Fibroblast of gingiva (primary cell): ENCODE measurements around the gene ABHD16B.
A peak's percentile ranks its signal among the peaks of the same experiment; 100 is the strongest.
"Not testable (repeated sequence)": the region's sequence is repeated elsewhere in the genome, so short reads cannot be mapped to it uniquely, and the experiment has no call there.

Experiments
- DNase-seq: peaks from one replicate; pipeline ENCODE4 v3.0.0-alpha.2; 2011; ENCODE audit warnings: low read depth

Gene ABHD16B

DNA sequence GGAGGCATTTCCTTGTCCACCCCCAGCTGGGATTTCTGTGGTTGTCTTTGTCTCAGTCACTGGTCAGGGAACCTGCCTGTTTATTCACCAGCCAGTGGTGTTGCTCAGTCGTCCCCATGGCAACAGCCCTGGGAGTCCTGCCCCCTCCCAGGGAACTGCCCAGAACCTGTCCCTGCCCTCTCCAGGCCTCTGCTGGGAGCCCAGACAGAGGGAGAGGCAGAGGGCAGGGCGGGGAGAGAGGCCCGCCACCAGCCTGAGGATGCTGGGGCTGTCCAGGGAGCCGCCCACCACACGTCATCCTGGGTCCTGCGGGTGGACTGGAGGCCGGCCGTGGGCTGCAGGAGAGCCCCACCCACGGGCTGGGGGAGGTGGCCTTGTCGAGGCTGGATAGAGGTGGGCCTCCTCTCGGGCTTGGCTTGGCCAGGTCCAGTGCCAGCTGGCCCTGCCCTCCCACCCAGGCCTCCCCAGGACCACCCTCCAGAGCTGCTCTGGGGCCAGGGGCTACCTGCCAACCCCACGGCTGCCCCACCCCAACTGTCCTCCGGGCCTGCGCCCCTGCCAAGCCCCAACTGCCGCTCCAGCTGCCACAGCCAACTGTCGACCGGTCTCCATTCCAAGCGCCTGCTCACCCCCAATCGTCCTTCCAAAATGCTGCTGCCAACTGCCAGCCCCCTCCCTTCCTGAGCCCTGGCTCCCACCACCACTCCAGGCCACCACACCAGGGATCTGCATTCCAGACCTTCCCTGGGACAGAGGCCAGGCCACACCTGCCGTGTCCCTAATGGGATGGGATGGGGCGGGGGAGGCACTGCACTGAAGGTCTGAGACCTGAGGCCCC is 26.1 kb upstream of the ABHD16B start:
- peak; percentile 92 for DNase-seq

- no peak for DNase-seq
Measured at GRCh38 chr20:63836458-63837344, 24.6 kb upstream of the ABHD16B start.

GRCh38 chr20:63837479-63837878 is 23.8 kb upstream of the ABHD16B start:
- DNase-seq = no peak

GRCh38 chr20:63839620-63840019 is 21.7 kb upstream of the ABHD16B start:
- DNase-seq = no peak

DNA sequence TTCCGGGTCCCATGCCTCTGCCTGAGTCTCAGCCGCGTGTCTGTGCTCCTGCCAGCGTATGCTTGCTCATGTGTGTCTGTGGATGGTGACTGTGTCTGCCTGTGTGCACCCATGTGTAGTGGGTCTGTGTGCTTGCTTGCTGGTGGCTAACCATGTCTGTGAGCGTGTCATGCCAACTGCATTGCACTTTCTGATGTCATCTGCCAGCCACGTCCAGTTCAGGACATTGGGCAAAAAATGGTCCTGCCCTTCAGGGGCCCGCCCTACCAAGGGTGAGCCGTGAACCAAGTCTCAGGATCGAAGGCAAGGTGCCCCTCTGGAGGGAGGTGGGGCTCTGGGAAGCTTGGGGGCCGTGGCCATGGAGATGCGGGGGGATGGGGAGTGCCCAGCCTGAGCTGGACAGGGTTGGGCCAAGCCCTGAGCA is 20.9 kb upstream of the ABHD16B start:
- no peak for DNase-seq

GRCh38 chr20:63842258-63842657 is 19.0 kb upstream of the ABHD16B start:
- no peak for DNase-seq

DNA sequence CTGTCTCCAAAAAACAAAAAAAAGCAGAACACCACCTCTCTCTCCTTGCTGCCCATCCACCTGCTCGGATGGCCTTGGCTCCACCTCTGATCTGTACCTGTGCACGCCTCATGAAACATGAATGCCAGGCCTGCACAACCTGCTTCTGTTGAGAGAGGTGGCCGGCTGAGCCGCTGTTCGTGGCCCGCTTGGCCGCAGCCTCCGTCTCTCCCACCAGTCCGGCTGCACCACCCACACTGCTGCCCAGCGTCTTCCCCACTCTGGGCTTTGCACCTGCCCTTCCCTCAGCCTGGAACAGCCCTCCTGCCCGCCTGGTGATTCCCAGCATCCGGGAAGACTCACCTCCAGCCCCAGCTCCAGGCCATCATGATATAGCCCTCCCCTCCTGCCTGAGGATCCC is 18.1 kb upstream of the ABHD16B start:
- no peak for DNase-seq

GRCh38 chr20:63843778-63844177 is 17.5 kb upstream of the ABHD16B start:
- no peak for DNase-seq

DNA sequence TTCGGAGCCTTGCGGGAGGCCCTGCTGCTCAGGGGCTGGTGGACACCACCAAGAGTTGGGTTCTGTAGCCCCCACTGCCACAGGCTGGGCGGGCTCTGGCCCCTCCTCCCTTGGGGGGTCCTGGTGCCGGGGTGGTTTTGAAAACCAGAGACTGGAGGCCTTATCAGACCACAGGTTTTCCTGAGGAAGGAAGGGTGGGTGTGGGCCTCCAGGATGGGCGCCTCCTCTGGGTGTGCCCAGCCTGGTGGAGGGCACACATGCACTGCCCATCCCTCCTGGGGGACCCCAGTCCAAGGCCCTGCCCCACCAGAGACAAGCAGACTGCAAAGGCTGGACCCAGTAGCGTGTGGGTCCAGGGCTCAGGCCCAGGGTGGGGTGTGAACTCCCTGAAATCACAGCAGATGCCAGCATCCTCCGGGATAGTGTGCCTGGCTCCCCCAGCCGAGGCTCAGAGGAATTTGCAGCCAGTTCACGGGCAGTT is 16.7 kb upstream of the ABHD16B start:
- DNase-seq = no peak

GRCh38 chr20:63846128-63846771 is 15.0 kb upstream of the ABHD16B start:
- no peak for DNase-seq

DNA sequence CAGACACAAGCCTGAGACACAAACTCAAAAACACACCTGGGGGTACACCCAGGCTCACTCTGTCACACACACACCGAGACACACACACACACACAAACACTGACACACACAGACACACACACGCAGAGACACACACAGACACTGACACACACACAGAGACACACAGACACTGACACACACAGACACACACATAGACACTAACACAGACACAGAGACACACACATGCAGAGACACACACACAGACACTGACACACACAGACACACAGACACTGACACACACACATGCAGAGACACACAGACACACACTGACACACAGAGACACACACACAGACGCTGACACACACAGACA is 14.4 kb upstream of the ABHD16B start:
- no peak for DNase-seq

GRCh38 chr20:63847237-63848002 is 13.9 kb upstream of the ABHD16B start:
- DNase-seq = no peak

- no peak for DNase-seq
Measured at GRCh38 chr20:63848003-63848911, 13.0 kb upstream of the ABHD16B start.

DNA sequence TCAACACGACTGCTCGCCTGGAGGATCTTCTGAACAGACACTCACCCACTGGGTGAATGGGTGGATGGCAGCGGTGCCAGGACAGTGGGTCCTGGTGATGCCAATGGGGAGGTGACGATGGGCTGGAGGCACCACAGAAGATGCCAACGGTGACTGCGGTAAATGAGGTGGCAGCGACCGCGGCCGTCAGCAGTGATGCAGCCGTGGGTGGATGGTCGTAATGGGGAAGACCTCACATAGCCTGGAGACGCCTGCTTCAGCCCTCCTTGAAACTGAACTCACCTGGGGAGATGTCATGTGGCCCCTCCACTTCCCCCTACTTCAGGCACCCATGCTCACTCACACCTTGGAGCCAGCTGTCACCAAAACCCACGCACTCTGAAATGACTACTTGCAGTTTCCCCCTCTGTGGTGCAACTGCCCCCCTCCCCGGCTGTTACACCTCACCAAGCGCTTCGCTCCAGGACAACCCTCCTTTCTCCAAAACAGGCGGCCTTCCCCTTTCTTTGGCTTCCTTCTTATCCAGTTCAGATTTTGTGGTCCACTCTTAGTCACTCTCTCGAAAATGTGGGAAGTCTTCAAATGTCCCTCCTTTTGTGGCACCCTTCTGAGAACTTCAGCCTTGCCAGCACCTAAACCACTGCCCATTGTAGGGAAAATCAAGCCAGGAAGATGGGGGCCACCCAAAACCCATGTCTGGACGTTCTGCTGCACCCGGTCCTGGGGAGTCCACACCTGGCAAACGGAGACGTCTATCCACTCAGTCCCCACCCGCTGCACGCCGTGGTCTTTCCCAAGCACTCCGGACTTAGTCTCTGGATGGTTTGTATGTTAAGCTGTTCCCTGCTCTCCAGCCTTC is 10.4 kb upstream of the ABHD16B start:
- no peak for DNase-seq

GRCh38 chr20:63851548-63851943 is 9.8 kb upstream of the ABHD16B start:
- not testable (repeated sequence) for DNase-seq

DNA sequence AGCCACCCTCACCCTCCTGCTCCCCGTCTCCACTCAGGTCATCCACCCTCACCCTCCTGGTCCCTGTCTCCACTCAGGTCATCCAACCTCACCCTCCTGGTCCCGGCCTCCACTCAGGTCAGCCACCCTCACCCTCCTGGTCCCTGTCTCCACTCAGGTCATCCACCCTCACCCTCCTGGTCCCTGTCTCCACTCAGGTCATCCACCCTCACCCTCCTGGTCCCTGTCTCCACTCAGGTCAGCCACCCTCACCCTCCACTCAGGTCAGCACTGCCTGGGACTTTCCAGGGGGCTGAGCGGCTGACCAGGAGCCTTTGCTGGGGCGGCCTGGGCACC is 7.6 kb upstream of the ABHD16B start:
- DNase-seq = not testable (repeated sequence)

- no peak for DNase-seq
Measured at GRCh38 chr20:63854069-63854765, 7.1 kb upstream of the ABHD16B start.

DNA sequence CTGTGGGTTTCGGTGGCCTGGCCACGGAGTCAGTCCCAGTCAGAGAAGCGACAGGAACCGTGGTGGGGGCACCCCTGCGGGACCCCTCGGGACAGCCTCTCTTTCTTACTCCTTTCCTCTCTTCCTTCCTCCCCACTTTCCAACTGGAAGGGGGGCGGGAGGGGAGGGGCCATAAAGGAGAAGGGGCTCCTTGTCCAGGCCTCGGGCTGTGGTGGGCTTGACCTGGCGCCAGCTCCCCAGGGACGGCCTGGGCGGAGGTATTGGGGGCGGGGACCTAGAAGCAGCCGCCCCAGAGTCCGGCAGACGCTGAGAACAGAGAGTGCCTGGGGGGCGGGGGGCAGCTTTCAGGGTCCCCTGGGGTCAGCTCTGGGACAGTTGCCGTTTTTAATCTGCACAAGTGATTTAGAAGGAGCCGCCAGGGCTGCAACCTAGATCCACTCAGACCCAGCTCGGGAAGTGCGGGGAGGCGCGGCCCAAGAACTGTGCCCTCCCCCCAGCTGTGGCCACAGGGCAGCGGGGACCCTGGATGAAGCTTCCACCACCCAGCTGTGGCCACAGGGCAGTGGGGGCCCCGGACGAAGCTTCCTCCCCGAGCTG is 6.4 kb upstream of the ABHD16B start:
- no peak for DNase-seq
